NCI-H748 treated with DMSO at 0.1 percent for 48 hours (cell line): ENCODE results near the gene ZNF334.
A peak's percentile ranks its signal among the peaks of the same experiment; 100 is the strongest.

Experiments used
- DNase-seq: peaks from one replicate; lab custom pipeline; 2025; lab: John Stamatoyannopoulos, UW

Gene ZNF334

GRCh38 chr20:46512943-46513844 is at the start of gene ZNF334:
ZNF334 (minus strand) TSS chr20:46513559; CDS start chr20:46512102, 1,457 bp downstream.
- peak; percentile 55 for DNase-seq

GRCh38 chr20:46562373-46563169 is 49.2 kb upstream of the ZNF334 start:
- DNase-seq, result peak; percentile 41

- no peak for DNase-seq
These were observed 48.6 kb upstream of the ZNF334 start for GRCh38 chr20:46562009-46562372.

- DNase-seq, result no peak
These were observed 46.5 kb upstream of the ZNF334 start for GRCh38 chr20:46559685-46560440.

GRCh38 chr20:46559001-46559400 is 45.6 kb upstream of the ZNF334 start:
- no peak for DNase-seq

DNA sequence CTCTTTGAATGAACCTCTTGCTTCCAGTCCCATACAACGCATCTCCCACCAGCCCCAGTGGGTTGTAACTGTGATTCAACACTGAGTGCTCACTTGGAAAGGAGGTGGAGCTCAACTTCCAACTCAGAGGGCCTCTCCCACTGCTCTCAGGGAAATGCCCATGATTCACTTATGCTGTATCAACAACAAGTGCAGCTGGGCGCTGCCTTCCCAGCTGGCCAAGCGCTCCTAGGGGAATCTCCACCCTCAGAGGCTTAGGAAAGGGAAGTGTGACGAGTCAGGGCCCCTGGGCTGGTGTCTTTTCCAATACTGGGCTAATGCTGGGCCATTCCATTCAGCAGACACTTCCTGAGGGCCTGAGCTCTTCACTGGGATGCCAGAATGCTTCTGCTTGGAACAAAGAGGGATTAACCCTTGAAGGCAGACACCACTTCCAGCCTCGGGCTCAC is 45.2 kb upstream of the ZNF334 start:
- DNase-seq, result no peak

DNA sequence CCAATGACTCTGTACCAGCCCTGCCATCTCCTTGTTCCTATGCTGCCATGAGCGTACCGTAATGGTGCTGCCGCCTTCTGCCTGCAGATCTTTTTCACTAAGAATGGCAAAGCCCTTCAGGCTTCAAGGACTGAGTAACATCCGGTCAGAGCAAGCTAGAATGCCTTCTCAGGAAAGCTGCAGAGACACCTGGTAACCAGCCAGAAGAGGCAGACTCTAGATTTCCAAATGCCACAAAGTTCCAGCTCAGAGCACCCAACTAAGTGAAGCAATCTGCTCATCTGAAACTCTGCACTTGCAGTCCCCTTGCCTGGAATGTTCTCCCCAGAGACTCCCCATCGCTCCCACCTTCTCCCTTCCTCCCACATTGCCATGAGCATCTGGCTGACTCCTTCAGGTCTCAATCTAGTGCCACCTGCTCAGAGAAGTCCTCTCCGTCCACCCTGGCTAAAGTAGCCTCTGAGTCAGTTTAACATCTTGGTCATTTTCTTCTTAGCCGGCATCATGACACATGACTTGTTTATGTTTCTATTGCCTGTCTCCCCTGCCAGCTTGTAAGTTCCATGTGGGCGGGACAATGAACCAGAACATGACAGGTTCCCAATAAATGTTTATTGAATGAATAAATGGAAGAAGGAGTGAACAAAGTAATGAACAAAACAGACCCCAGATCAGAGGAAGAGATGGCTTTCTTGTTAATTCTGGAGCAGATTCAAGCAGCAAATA is 44.0 kb upstream of the ZNF334 start:
- DNase-seq, result no peak

GRCh38 chr20:46555370-46555956 is 42.1 kb upstream of the ZNF334 start:
- no peak for DNase-seq

DNA sequence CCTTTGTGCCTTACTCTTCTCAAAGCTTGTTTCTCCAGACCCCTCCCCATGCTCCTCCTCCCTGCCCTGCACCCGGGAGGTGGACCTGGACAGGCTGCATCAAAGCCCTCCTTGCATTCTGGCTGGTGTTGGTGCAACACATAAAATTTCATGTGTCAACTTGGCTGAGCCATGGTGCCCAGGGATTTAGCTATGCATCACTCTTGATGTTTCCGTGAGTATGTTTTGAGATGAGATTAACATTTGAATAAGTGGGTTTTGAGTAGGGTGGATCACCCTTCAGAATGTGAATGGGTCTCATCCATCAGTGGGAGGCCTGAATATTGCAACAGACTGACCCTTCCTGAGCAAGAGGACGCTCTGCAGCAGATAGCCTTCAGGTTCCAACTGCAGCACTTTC is 41.5 kb upstream of the ZNF334 start:
- DNase-seq, result no peak

- no peak for DNase-seq
These were observed 40.6 kb upstream of the ZNF334 start for GRCh38 chr20:46553926-46554325.

DNA sequence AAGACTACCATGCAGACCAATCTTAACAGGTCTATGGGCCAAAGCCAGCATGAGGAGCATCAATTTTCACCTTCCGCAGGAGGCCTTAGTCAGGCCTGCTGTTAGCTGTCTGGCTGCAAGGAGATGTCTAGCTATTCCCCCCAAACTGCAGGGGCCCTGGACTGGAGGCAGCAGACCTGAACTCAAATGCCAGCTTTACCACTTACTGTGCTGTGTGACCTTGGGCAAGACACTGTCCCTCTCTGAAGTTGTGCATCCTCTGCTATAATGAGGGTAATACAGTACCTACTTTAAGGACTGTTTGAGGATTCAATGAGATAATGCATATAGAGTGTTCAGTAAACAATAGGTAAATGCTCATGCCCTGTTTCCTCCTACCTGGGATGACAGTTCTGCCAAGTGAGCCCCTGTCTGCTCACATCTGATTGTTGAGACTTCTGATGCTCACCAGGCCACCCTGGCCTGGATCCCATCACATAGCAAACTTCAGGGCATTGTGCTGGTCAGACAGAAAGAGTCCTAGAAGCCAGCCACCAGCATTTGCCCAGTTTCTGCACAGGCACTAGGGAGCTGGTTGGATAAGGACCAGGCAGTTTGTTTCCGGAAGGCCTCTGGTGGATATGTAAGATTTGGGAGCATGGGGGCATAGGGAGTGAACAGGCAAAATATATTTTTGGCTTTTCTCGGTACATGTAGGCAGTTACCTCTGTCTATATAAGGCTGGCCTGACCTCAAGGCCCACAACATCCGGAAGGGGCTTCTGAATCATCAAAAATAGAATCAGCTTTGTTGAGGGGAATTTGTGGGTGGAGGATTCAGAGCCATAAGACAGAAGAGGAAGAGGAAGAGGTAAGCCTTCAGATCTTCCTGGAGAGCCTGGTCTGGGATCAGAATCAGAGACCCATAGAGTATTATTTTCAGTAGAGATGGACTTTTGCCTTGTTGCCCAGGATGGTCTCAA is 39.4 kb upstream of the ZNF334 start:
- DNase-seq, result no peak

- DNase-seq, result no peak
These were observed 38.4 kb upstream of the ZNF334 start for GRCh38 chr20:46551522-46552381.

GRCh38 chr20:46550461-46550860 is 37.1 kb upstream of the ZNF334 start, which contains the start of gene OCSTAMP:
OCSTAMP (minus strand) TSS chr20:46550654; CDS start chr20:46550560, 94 bp downstream.
- DNase-seq, result no peak

GRCh38 chr20:46549188-46549972 is 36.0 kb upstream of the ZNF334 start:
- DNase-seq, result no peak

DNA sequence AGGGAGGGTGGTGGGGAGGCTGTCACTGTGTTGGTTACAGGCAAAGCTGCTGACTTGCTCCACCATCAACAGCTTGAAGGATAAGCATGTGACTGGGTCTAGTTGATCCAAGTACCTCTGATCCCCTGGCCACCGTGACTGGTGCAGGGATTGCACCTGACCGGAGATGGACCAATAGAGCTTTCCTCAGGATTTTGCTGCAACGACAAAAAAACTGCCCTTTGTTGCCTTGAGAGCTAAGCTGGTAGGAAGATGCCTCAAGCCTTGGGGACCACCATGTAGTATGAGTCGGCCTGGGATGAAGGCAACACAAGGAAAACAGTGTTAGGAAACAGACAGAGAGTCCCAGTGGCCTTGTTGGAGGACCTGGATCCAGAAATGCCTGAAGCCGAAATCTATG is 35.3 kb upstream of the ZNF334 start:
- no peak for DNase-seq

DNA sequence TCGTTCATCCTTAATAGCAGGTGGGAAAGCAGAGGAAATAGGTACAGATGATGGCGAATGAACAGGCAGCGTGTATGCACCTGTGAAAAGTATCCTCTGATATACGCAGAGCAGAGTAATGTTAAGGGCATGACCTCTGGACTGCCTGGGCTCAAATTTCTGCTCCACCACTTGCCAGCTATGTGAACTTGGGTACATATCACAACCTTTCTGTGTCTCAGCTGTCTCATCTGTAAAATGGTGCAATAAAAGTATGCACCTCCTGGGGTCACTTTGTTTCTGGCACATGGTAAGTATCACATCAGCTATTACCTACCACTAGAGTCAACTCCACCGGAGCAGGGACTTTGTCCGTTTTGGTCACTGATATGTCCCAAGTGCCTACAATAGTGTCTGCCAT is 34.6 kb upstream of the ZNF334 start:
- DNase-seq, result no peak

GRCh38 chr20:46546936-46547335 is 33.6 kb upstream of the ZNF334 start:
- DNase-seq, result no peak

DNA sequence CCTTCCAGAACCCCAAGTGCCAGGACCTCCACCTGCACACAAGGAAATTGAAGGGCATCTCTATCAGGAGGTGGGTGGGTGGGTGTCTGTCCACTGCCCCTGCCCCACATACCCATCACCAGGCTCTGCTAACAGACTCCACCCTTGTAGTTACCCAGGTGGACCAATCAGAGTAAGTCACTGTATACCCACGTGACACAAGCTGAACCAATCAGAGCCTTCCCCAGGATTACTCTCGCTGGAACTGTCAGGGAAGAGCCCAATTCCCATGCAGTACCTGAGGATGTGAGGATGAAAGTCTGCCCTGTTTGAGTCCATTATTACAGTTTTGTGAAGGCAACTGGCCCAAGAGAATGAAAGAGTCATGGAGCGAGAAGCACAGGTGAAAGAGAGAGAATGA is 32.9 kb upstream of the ZNF334 start:
- DNase-seq, result no peak
